Stimulated activated CD4-positive, alpha-beta T cell treated with anti-CD3 and anti-CD28 coated beads, Interleukin-15, amount 100 ng/mL, for 48 hours (primary cell): ENCODE measurements around the gene OR8J3.
"Not testable (repeated sequence)": the region's sequence is repeated elsewhere in the genome, so short reads cannot be mapped to it uniquely, and the experiment has no call there.

Source experiments
- DNase-seq, 2 donors: peaks; one replicate each; pipeline ENCODE4 v3.0.0-alpha.2; 2020; ENCODE audit warnings: low read depth in 2 of 2

Gene OR8J3, protein sequence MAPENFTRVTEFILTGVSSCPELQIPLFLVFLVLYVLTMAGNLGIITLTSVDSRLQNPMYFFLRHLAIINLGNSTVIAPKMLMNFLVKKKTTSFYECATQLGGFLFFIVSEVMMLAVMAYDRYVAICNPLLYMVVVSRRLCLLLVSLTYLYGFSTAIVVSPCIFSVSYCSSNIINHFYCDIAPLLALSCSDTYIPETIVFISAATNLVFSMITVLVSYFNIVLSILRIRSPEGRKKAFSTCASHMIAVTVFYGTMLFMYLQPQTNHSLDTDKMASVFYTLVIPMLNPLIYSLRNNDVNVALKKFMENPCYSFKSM

DNA sequence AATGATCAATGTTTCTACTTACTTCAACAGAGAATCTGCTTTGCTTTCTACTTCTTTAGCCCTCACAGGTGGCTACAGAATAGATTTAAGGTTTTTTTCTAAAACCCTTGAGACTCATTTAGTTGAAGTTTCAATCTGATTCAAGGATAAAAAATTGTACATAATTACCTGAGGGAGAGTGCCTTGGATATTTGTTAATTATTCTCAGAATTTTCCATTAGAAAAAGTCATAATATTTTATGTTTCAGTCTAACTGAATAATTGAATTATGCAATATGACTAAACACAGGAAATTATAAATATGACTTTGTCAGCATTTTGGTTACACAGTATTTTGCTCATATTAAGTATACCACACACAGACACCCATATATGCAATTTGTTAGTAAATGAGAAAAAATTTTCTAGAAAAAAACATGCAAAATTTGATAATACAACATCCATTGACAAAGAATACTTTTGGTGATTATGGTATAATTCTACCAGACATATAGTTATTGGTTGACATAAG lies at the start of gene OR8J3:
TSS of gene OR8J3 (minus strand) at position 51 of the 511 bp plus-strand sequence. CDS start 2,483 bp downstream, outside the sequence.
- DNase-seq = no peak

GRCh38 chr11:56188602-56189001 lies 48.6 kb upstream of the OR8J3 start:
- no peak for DNase-seq

GRCh38 chr11:56183459-56183858 lies 43.5 kb upstream of the OR8J3 start:
- DNase-seq = no peak

GRCh38 chr11:56176318-56176717 lies 36.3 kb upstream of the OR8J3 start, which contains the start of gene OR5J2:
Gene OR5J2, plus strand, starts transcription at chr11:56176618. Its CDS starts 0 bp downstream, at chr11:56176618.
- DNase-seq = no peak

DNA sequence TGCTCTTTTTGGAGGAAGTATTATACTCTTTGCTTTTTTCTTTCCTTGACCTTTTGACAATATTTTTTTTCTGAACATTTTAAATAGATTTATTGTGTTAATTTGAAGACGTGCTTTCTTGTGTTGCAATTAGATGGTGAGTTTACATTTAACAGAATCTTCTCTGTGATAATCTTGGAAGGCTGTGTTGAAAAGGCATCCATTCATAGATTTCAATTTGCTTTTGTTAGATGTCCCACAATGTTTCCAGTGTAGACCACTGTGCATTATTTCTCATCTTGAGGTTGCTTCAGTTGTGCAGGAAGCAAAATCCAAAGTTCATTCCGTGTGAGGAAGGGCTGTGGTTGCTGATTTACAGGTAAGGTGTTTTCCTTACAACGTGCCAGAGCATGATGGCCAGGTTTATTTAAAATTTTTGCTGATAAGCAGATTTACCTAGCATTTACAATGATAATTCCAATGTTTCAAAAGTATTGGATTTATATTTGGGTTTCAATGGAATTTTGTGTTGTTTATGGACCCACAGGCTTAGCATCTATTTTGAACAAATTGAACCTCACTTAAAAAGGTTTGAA lies 32.3 kb upstream of the OR8J3 start:
- DNase-seq = no peak

GRCh38 chr11:56163804-56164203 lies 23.8 kb upstream of the OR8J3 start:
- DNase-seq = no peak

DNA sequence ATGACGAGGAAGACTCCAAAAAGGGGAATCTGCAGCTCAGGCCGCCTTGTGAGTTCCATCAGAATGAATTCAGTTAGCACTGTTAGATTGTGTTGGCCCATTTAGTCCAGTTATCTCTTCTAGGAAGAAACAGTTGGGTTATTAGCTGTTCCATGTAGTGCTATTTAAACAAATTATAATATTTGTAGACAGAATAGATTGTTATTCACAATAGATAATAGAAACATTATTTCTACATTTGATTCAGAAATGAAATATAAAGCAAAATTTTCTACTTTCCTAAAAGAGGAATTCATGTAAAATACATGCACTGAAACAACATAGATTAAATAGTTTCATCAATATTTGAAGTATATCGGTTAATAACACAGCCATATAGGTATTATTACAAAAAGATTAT lies 20.2 kb upstream of the OR8J3 start, which contains the start of gene OR8K5:
TSS of gene OR8K5 (minus strand) at position 101 of the 400 bp plus-strand sequence. CDS start at position 101, 0 bp downstream.
- DNase-seq = no peak

GRCh38 chr11:56152333-56152732 lies 12.3 kb upstream of the OR8J3 start:
- no peak for DNase-seq

DNA sequence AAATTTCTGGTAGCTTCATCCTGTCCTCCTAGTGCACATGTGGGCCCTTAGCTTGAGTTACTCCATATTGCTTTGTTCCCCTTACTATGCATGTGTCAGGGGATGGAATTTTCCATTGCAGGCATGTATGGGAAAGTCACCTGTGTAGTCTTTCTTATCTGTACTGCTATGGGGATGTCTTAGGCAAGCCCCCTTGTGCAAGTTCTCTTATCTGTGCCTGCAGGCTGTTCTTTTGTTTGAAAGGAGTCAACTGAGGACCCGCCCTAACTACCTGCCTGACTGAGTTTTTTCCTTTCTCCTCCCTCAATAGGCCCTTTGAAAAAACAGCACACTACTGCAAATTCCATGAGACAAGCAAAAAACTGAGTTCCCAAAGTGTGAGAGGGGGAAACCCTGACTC lies 11.4 kb upstream of the OR8J3 start:
- no peak for DNase-seq

- DNase-seq = not testable (repeated sequence)
These were observed 3.7 kb upstream of the OR8J3 start for GRCh38 chr11:56143681-56144080.

DNA sequence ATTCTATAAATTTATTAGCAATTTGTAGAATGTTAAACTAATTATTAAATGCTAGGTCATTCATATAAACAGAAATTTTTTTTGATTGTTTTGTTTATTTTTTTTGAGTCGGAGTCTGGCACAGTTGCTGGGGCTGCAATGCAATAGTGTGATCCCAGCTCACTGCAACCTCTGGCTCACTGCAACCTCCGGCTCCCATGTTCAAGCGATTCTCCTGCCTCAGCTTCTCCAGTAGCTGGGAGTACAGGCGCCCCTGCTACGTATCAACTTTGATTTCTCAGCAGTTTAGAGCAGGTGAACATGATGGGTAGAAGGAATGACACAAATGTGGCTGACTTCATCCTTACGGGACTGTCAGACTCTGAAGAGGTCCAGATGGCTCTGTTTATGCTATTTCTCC lies 17.9 kb downstream of the OR8J3 start, which contains the start of gene OR8H3:
TSS of gene OR8H3 (plus strand) at position 301 of the 400 bp plus-strand sequence. CDS start at position 301, 0 bp downstream.
- DNase-seq = no peak

- no peak for DNase-seq
These were observed 36.7 kb downstream of the OR8J3 start, which contains the start of gene OR8H2 for GRCh38 chr11:56103210-56103737. Gene OR8H2, plus strand, starts transcription at chr11:56103687. Its CDS starts 1,356 bp downstream, at chr11:56105043.

DNA sequence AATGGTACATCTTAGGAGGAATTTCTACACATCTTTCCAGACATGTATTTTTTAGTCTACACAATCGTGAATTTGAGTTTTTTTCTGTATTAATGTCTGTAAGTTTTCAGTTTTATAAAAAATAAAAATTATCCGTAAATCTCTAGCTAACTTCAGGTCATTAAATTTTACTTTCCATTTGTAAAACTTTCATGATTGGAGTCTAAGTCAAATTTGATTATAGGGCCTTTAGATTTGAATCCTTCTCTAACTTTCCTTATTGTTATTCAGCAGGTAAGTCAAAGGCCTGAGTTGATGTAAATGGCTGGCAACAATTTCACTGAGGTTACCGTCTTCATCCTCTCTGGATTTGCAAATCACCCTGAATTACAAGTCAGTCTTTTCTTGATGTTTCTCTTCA lies 47.0 kb downstream of the OR8J3 start, which contains the start of gene OR8I2:
TSS of gene OR8I2 (plus strand) at position 301 of the 400 bp plus-strand sequence. CDS start at position 301, 0 bp downstream.
- DNase-seq = no peak

DNA sequence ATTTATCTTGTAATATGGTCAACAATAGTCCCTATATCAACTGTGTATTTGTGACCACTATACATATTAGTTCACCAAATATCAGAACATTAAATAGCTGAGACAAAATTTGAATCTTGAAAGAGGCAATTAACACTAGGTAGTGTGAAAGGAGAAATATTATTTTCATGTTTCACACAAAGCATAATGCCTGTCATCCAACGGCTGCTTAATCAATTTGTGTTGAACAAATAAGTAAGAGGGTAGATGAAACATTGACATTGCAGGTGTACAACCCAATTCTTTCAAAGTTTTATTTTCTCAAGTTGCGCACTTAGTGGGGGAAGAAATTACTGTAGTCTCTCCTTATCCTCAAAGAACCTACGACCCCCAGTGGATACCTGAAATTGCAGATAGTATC lies 50.3 kb downstream of the OR8J3 start:
- DNase-seq = no peak
